Cardiac fibroblast (primary cell): ENCODE results near the gene DEGS2.

Experiments
- DNase-seq, 2 donors: peaks; one replicate each; pipeline versions ENCODE4 v3.0.0 to v3.0.0-alpha.2; 2010; ENCODE audit warnings: low read depth in 2 of 2
- H3K4me3 ChIP-seq, 2 donors: replicated peaks in 1 of 2; 1 replicate in 1 of 2; 2 replicates in 1 of 2; pipeline ENCODE4 v1.5.1; 2011; ENCODE audit warnings: low read depth in 2 of 2, low read length in 2 of 2, mild to moderate bottlenecking in 2 of 2, moderate library complexity in 1 of 2
- TF ChIP-seq, protein P1 (sequence below): IDR thresholded peaks from one replicate; pipeline ENCODE4 v1.5.1; 2011; ENCODE audit warnings: low read depth, mild to moderate bottlenecking, low read length, inconsistent platforms

The DEGS2 gene

DNA sequence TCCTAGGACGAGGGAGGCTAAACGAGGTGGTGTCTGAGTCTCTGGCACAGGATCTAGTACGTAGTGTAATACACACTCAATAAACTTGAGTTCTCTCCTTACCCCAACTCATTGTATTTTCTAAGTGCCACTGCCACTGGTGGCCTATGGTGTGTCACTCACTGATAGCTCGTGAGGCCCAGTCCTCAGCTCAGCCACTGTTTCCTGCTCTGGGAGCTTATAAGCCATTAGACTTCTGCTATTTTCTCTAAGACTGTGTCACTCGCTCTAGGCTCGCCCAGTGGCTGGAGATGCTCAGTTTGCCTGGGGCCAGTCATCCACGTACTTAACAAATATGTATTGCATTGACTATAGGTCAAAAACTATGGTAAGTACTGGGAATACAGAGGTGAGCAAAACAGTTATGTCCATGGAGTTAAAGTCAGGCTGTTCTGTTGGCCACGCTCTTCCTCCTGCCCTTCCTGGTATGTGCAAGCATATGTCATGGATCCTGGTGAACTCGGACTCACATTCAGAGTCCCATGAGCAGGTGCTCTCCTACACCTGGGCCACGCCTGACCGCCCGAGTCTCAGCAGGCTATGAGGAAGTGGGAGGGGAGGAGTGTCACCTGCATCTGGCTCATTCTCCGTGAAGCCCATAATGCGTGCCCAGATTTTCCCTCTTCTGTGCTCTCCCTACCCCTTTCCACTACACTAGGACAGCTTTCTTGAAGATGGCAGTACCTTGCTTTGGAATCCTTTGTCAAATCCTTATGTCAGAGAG lies 41.6 kb downstream of the DEGS2 start:
- no peak overlapping the region for H3K4me3 ChIP-seq
- TF ChIP-seq, protein P1, sequence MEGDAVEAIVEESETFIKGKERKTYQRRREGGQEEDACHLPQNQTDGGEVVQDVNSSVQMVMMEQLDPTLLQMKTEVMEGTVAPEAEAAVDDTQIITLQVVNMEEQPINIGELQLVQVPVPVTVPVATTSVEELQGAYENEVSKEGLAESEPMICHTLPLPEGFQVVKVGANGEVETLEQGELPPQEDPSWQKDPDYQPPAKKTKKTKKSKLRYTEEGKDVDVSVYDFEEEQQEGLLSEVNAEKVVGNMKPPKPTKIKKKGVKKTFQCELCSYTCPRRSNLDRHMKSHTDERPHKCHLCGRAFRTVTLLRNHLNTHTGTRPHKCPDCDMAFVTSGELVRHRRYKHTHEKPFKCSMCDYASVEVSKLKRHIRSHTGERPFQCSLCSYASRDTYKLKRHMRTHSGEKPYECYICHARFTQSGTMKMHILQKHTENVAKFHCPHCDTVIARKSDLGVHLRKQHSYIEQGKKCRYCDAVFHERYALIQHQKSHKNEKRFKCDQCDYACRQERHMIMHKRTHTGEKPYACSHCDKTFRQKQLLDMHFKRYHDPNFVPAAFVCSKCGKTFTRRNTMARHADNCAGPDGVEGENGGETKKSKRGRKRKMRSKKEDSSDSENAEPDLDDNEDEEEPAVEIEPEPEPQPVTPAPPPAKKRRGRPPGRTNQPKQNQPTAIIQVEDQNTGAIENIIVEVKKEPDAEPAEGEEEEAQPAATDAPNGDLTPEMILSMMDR = no peak
- DNase-seq = no peak

DNA sequence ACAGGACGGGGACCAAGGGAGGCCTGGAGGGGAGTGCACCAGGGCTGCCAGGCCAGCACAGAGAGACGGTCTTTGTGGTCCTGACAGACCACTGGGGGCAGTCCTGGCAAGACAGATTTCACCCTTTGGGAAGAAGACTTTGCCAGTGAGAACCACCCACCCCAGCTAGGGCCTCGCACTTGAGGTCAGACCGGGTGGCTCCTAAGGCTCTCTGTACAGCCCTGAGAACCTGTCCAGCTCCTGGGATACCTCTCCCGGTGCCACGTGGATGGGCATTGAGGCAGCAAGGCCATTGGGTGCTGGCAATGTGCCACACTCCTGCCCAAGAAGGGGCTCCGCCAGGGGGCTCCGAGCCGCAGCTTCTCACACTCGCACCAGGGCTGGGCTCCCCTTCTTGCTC lies 42.4 kb downstream of the DEGS2 start:
- H3K4me3 ChIP-seq = no peak overlapping the region
- TF ChIP-seq, protein P1 = no peak
- DNase-seq = no peak

DNA sequence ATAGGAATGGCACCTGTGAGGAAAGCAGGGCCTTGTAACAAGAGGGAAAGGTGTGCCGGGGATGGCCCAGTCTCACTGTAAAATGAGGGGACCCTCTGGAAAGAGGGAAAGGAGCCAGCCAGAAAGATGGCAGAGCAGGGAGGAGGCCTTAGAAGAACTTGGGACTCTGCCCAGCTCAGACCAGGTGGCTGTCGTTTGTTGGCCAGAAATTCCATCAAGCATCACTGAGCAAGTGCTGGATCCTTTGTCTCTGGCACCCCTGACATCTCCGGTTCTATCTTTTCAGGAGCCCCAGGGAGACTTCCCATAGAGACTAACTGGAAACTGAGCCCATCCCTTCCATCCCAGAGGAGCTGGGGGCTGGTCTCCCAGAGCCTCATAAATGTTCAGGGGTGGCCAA lies 43.3 kb downstream of the DEGS2 start:
- DNase-seq = no peak
- no peak overlapping the region for H3K4me3 ChIP-seq
- TF ChIP-seq, protein P1 = no peak

DNA sequence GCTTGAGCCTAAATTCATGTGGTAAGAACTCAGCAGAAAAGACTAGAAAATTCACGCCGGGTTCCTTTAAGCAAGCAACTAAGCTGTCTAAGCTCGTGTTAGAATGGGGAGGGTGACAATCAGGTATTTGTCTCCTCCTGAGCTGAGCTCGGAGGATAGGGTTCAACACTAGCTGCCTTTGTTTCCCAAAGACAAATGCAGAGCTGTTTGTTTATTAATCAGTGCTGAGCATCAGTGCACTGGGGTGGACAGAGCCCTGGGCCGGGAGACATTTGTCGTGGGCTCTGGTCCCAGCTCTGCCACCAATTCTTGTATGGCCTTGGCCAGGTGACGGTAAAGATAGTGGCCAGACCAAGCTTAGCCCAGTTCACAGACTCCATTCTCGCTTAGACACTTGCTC lies 43.7 kb downstream of the DEGS2 start:
- H3K4me3 ChIP-seq = no peak overlapping the region
- no peak for DNase-seq
- TF ChIP-seq, protein P1 = no peak

DNA sequence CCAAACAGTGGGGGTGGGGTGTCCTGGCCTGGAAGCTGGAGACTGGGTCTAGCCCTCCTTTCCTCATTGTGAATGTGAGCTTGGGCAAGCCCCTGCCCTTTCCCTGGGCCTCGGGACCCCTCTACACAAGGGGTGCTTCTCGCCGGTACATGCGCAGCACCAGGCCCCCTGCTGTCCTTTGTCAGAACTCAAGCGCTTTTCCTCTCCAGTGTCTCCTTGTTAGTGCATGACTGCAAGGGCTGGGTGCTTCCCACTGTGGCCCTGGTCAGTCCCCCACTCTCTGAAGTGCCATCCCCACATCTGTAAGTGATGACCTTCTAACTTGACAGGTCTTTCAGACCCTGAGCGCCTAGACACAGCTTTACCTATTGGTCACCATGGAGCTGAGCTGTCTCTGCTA lies 44.2 kb downstream of the DEGS2 start:
- TF ChIP-seq, protein P1 = no peak
- no peak overlapping the region for H3K4me3 ChIP-seq
- no peak for DNase-seq

DNA sequence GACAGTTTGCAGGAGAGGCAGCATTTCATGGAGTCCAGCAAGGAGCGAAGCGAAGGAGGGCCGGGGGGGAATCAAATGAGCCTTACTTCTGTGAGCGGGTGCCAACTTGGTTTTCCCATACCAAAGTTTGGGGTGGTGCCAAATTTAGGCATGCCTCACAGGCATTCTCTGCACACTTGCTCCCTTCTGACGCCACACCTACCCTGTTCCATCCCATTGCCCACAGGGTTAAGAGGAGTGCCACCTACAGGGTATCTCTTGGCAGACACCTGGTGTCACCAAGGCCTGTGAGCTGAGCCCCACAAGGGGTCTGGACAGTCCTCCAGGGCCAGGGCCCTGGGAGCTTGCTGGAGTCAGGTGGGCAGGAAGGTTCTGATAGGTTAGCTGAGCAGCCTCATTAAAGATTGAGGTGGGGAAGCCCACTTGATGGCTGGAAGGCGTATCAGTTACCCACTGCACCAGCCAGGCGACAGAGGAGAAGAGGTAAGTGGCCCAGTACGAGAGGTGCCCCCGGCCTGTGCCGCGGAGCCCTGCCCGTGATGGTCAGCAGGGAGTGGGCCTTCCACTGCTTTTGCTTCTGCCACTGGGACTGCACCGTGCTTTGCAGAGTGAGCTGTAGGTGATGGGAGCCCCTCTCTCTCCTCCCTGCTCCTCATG lies 45.2 kb downstream of the DEGS2 start:
- H3K4me3 ChIP-seq = no peak overlapping the region
- DNase-seq = no peak
- TF ChIP-seq, protein P1 = no peak
